ENCODE data around the gene UFM1. TPM values are rescaled to one million over a fixed set of nuclear protein-coding genes. Genes with fewer than 3 reads are reported as not detected.

Gene UFM1
- total and polyA plus RNA-seq, 9 of the 15 experiments (the other 6 are each of a cell fraction or from before 2014, with no cell fraction given): 26.3 to 58.5 (median 36.1) TPM

- TF ChIP-seq, protein P1, sequence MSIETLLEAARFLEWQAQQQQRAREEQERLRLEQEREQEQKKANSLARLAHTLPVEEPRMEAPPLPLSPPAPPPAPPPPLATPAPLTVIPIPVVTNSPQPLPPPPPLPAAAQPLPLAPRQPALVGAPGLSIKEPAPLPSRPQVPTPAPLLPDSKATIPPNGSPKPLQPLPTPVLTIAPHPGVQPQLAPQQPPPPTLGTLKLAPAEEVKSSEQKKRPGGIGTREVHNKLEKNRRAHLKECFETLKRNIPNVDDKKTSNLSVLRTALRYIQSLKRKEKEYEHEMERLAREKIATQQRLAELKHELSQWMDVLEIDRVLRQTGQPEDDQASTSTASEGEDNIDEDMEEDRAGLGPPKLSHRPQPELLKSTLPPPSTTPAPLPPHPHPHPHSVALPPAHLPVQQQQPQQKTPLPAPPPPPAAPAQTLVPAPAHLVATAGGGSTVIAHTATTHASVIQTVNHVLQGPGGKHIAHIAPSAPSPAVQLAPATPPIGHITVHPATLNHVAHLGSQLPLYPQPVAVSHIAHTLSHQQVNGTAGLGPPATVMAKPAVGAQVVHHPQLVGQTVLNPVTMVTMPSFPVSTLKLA (conservative IDR thresholded peaks at IDR 0.05): peak; percentile 70 to 75
- TF ChIP-seq IRF1 (CRISPR knock-in tag; IDR thresholded peaks at IDR 0.05; ENCODE audit: borderline replicate concordance): no peak
- TF ChIP-seq, protein P2, sequence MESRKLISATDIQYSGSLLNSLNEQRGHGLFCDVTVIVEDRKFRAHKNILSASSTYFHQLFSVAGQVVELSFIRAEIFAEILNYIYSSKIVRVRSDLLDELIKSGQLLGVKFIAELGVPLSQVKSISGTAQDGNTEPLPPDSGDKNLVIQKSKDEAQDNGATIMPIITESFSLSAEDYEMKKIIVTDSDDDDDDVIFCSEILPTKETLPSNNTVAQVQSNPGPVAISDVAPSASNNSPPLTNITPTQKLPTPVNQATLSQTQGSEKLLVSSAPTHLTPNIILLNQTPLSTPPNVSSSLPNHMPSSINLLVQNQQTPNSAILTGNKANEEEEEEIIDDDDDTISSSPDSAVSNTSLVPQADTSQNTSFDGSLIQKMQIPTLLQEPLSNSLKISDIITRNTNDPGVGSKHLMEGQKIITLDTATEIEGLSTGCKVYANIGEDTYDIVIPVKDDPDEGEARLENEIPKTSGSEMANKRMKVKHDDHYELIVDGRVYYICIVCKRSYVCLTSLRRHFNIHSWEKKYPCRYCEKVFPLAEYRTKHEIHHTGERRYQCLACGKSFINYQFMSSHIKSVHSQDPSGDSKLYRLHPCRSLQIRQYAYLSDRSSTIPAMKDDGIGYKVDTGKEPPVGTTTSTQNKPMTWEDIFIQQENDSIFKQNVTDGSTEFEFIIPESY (CRISPR knock-in tag; IDR thresholded peaks at IDR 0.05): no peak
- peak; percentile 60 for TF ChIP-seq CXXC5 (CRISPR knock-in tag; IDR thresholded peaks at IDR 0.05)
- TF ChIP-seq RFX1 (IDR thresholded peaks at IDR 0.05): peak; percentile 82
- no peak for TF ChIP-seq ARID1B (IDR thresholded peaks at IDR 0.05)
- TF ChIP-seq HNRNPH1 (optimal IDR thresholded peaks at IDR 0.05; ENCODE audit: low read depth, low read length): no peak
- TF ChIP-seq UBTF (IDR thresholded peaks at IDR 0.05; ENCODE audit: borderline replicate concordance in 1 of 2, low read depth in 2 of 2, low read length in 2 of 2): no peak
- no peak for TF ChIP-seq TBL1XR1 (IDR thresholded peaks at IDR 0.05; ENCODE audit: low read length in 2 of 2)
- peak; percentile 31; the same call in 1 of the 2 replicates for TF ChIP-seq GABPB1 (CRISPR knock-in tag; IDR thresholded peaks at IDR 0.05)
- no peak for TF ChIP-seq CHCHD3 (CRISPR knock-in tag; IDR thresholded peaks at IDR 0.05)
- no peak for TF ChIP-seq JUN (IDR thresholded peaks at IDR 0.05; ENCODE audit: borderline replicate concordance, low read depth, low read length)
- no peak for TF ChIP-seq JUN (CRISPR knock-in tag; IDR thresholded peaks at IDR 0.05; ENCODE audit: borderline replicate concordance)
- no peak for TF ChIP-seq ZNF140 (CRISPR knock-in tag; IDR thresholded peaks at IDR 0.05)
- TF ChIP-seq POLR2H (tag; IDR thresholded peaks at IDR 0.05; ENCODE audit: low read depth): peak; percentile 60
- peak in 1 of 2 experiments; percentile 54; a peak in 1 of 4 replicates for TF ChIP-seq HDAC1 (IDR thresholded peaks at IDR 0.05)
- TF ChIP-seq ZNF212 (CRISPR knock-in tag; IDR thresholded peaks at IDR 0.05): no peak
- TF ChIP-seq ETV5 (CRISPR knock-in tag; IDR thresholded peaks at IDR 0.05; ENCODE audit: low read depth): no peak
- TF ChIP-seq, protein P3, sequence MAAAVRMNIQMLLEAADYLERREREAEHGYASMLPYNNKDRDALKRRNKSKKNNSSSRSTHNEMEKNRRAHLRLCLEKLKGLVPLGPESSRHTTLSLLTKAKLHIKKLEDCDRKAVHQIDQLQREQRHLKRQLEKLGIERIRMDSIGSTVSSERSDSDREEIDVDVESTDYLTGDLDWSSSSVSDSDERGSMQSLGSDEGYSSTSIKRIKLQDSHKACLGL (CRISPR knock-in tag; IDR thresholded peaks at IDR 0.05; ENCODE audit: borderline replicate concordance, poor library complexity, severe bottlenecking): no peak
- no peak for TF ChIP-seq ZNF274 (IDR thresholded peaks at IDR 0.05; ENCODE audit: borderline replicate concordance, low read depth, low read length)
- no peak for TF ChIP-seq GATAD2B (IDR thresholded peaks at IDR 0.05; ENCODE audit: borderline replicate concordance)
These were observed at the start of gene UFM1 (continued) for GRCh38 chr13:38349390-38350113.
